Glutamatergic neuron (in vitro differentiated cells): Measurements from ENCODE around the gene MCTP1. TPM values are rescaled to one million over a fixed set of nuclear protein-coding genes. Genes with fewer than 3 reads are reported as not detected.

Source experiments
- DNase-seq: peaks from one replicate; pipeline ENCODE4 v3.0.0; 2022
- H3K27ac Mint-ChIP-seq: one replicate; pipeline ENCODE4 v1.8.0; 2020; ENCODE audit warnings: mild to moderate bottlenecking, mixed read lengths, inconsistent platforms; ENCODE audit not compliant: unreplicated experiment
- H3K27me3 Mint-ChIP-seq: one replicate; pipeline ENCODE4 v1.8.0; 2020; ENCODE audit warnings: mild to moderate bottlenecking, moderate library complexity, mixed read lengths, inconsistent platforms; ENCODE audit not compliant: unreplicated experiment
- H3K36me3 Mint-ChIP-seq: one replicate; pipeline ENCODE4 v1.8.0; 2020; ENCODE audit warnings: mild to moderate bottlenecking, mixed read lengths, inconsistent platforms; ENCODE audit not compliant: unreplicated experiment
- H3K4me1 Mint-ChIP-seq: one replicate; pipeline ENCODE4 v1.8.0; 2020; ENCODE audit warnings: mild to moderate bottlenecking, low read depth, mixed read lengths, inconsistent platforms; ENCODE audit not compliant: unreplicated experiment
- H3K4me3 Mint-ChIP-seq: one replicate; pipeline ENCODE4 v1.8.0; 2020; ENCODE audit warnings: mild to moderate bottlenecking, mixed read lengths, inconsistent platforms; ENCODE audit not compliant: unreplicated experiment
- H3K9me3 Mint-ChIP-seq: one replicate; pipeline ENCODE4 v1.8.0; 2020; ENCODE audit warnings: mild to moderate bottlenecking, moderate library complexity, mixed read lengths, inconsistent platforms; ENCODE audit not compliant: unreplicated experiment
- total RNA-seq: library from RNA; stranded (reverse); fragmentation: NEBNext Ultra II Directional; extraction: Animal tissue kit (Norgen Biotek cat#: 25700); gene quantifications from one replicate; pipeline ENCODE4 v1.2.1, GENCODE V29; 2021; ENCODE audit not compliant: unreplicated experiment
- TF ChIP-seq, protein P1 (sequence below): fragments of 200-600 bp; sonication (generic); IDR thresholded peaks from one replicate; pipeline ENCODE4 v1.5.0; 2021; ENCODE audit not compliant: partially characterized antibody, unreplicated experiment

The MCTP1 gene
- total RNA-seq, 1 donor from 2014 or later = 1.7 TPM

DNA sequence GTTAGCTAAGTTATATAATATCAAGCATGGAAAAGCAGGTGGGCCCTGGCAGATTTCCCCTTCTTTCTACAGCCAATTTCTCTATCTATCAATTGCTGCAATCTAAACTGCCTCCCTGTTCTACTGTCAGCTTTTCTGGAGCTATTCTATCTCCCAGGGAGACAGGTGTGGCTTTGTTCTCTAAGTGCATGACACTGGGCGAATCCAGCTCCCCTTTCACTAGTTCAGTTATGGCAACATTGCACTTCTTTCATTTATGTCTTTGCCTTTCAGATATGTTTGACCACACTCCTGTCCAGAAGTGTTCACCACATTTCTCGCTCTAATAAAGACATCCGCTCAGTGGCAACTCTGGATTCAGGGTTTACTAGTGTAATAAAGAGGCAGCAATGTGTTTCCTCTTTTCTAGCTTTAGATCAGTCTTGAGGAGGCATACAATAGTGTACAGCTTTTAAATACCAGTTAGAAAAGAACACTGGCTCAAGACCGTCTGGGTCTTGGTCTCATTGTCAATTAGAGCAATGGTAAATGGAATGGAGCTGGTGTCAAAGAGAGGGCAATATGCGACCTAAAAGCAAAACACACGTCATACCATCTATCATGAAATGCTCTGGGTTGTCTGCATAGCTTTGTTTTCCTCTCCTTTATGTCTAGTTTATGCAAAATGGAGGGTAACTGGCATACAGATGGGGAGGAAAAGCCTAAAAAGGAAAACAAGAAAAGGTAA, 469.4 kb downstream of the MCTP1 start:
- H3K4me3 Mint-ChIP-seq = no peak overlapping the region

DNA sequence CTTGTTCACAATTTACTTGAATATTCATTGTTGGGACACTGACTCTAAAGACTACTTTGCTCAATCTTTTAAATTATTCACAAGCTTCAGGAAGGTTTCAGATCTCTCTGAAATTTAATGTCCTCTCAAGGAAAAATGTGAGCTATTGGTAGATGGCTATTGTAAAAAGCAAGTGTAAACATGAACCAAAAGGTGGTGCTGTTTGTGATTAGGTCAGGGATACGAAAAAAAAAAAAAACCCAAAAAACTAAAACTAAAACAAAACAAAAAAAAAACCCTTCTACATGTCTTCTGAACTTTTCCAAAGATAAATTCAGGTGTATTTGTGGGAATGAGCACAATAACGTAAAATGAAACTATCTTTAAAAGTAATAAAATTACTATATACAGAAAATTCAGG, 472.7 kb downstream of the MCTP1 start:
- no peaks in the 10 kb centered on the region for H3K36me3 Mint-ChIP-seq
- no peaks in the 10 kb centered on the region for H3K9me3 Mint-ChIP-seq
- peaks cover 2% of the 10 kb centered on the region for H3K4me1 Mint-ChIP-seq
- no peak overlapping the region for H3K27ac Mint-ChIP-seq
- TF ChIP-seq, protein P1, sequence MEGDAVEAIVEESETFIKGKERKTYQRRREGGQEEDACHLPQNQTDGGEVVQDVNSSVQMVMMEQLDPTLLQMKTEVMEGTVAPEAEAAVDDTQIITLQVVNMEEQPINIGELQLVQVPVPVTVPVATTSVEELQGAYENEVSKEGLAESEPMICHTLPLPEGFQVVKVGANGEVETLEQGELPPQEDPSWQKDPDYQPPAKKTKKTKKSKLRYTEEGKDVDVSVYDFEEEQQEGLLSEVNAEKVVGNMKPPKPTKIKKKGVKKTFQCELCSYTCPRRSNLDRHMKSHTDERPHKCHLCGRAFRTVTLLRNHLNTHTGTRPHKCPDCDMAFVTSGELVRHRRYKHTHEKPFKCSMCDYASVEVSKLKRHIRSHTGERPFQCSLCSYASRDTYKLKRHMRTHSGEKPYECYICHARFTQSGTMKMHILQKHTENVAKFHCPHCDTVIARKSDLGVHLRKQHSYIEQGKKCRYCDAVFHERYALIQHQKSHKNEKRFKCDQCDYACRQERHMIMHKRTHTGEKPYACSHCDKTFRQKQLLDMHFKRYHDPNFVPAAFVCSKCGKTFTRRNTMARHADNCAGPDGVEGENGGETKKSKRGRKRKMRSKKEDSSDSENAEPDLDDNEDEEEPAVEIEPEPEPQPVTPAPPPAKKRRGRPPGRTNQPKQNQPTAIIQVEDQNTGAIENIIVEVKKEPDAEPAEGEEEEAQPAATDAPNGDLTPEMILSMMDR = no peak
- H3K4me3 Mint-ChIP-seq = no peak overlapping the region
- DNase-seq = no peak
- H3K27me3 Mint-ChIP-seq = no peaks in the 10 kb centered on the region

More for the DNA sequence above, 469.4 kb downstream of the MCTP1 start:
- TF ChIP-seq, protein P1 = no peak
- no peaks in the 10 kb centered on the region for H3K4me1 Mint-ChIP-seq
- H3K9me3 Mint-ChIP-seq = no peaks in the 10 kb centered on the region
- DNase-seq = no peak
- H3K27me3 Mint-ChIP-seq = no peaks in the 10 kb centered on the region
- no peak overlapping the region for H3K27ac Mint-ChIP-seq
- no peaks in the 10 kb centered on the region for H3K36me3 Mint-ChIP-seq

DNA sequence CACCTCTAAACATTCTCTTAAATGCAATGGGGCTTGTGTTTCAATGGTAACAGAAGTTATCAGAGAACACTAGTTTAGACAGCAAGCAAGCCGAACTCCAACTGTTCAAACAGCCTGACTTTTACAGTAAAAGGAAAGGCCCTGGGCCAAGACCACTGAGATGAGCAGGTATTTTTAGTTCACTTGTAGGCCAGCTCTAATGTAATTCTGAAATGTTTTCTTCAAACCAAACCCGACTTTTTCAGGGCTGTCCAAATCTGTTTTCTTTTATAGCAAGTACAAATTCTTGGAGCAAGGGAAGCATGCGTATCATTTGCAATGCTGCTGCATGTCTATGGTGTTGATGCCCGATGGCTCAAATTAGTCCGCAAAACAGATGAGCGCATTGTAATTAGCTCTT, 473.6 kb downstream of the MCTP1 start:
- TF ChIP-seq, protein P1 = no peak
- H3K4me1 Mint-ChIP-seq = peaks cover 2% of the 10 kb centered on the region
- no peak overlapping the region for H3K27ac Mint-ChIP-seq
- no peak overlapping the region for H3K4me3 Mint-ChIP-seq
- H3K9me3 Mint-ChIP-seq = no peaks in the 10 kb centered on the region
- H3K36me3 Mint-ChIP-seq = no peaks in the 10 kb centered on the region
- H3K27me3 Mint-ChIP-seq = no peaks in the 10 kb centered on the region
- DNase-seq = no peak

DNA sequence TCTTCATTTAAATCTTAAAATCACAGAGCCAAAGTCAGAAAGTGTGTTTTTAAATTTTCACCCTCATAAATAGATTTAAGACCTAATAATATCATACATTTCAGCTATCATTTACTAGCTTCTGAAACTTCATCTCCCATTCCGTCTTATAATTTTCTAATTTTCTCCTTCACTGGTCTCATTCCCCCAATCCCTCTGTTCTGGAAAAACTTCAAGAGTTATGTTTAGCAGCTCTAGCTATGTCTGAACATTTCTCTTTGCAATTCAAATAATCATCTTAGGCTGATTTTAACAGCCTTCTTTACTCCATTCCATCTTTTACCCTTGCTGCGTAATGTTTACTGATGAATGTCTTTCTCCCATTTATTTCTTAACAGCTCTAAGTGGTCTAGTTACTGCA, 474.0 kb downstream of the MCTP1 start:
- H3K4me3 Mint-ChIP-seq = no peak overlapping the region
- H3K36me3 Mint-ChIP-seq = no peaks in the 10 kb centered on the region
- no peak for DNase-seq
- TF ChIP-seq, protein P1 = no peak
- peaks cover 2% of the 10 kb centered on the region for H3K4me1 Mint-ChIP-seq
- H3K9me3 Mint-ChIP-seq = no peaks in the 10 kb centered on the region
- H3K27me3 Mint-ChIP-seq = no peaks in the 10 kb centered on the region
- no peak overlapping the region for H3K27ac Mint-ChIP-seq

DNA sequence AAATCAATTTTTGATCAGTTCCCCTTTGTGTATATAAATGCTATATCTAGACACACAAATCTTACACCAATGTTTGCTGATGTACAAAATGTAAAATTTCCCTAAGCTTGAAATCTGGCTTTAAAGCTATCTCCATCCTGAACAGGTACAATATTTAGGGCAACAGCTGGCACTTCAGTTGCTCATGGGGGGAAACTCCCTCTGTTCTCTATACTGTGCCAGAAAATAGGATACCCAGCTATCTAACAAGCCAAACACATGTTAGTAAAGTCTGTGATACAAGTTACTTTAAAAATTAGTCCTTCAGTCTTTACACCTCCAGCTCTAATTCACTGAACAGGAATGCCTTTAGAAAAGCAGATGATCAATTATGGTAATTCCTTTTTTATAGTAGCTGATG, 474.6 kb downstream of the MCTP1 start:
- H3K36me3 Mint-ChIP-seq = no peaks in the 10 kb centered on the region
- no peak overlapping the region for H3K4me3 Mint-ChIP-seq
- H3K9me3 Mint-ChIP-seq = no peaks in the 10 kb centered on the region
- H3K4me1 Mint-ChIP-seq = peaks cover 2% of the 10 kb centered on the region
- TF ChIP-seq, protein P1 = no peak
- no peak for DNase-seq
- H3K27me3 Mint-ChIP-seq = no peaks in the 10 kb centered on the region
- no peak overlapping the region for H3K27ac Mint-ChIP-seq
